IPS-20b (cell line): ENCODE measurements around the gene AFDN.
"Not testable (repeated sequence)": the region's sequence is repeated elsewhere in the genome, so short reads cannot be mapped to it uniquely, and the experiment has no call there.

Experiments used
- H3K27ac ChIP-seq: one replicate; pipeline ENCODE4 v1.5.1; 2013; ENCODE audit warnings: low read length
- H3K27me3 ChIP-seq: 2 replicates; pipeline ENCODE4 v1.6.1; 2013; ENCODE audit warnings: mild to moderate bottlenecking, low read length, inconsistent platforms; ENCODE audit not compliant: insufficient read depth
- H3K36me3 ChIP-seq: 2 replicates; pipeline ENCODE4 v1.6.1; 2013; ENCODE audit warnings: low read depth, mild to moderate bottlenecking, inconsistent platforms, low read length, moderate library complexity; ENCODE audit not compliant: insufficient read depth
- H3K4me1 ChIP-seq: 2 replicates; pipeline ENCODE4 v1.6.1; 2013; ENCODE audit warnings: mild to moderate bottlenecking, control low read depth, inconsistent platforms, low read length, moderate library complexity; ENCODE audit not compliant: insufficient read depth
- H3K4me3 ChIP-seq: 2 replicates; pipeline ENCODE4 v1.5.1; 2013; ENCODE audit warnings: mild to moderate bottlenecking, low read length, inconsistent platforms
- H3K9ac ChIP-seq: 2 replicates; pipeline ENCODE4 v1.6.1; 2013; ENCODE audit warnings: low read depth, mild to moderate bottlenecking, inconsistent platforms, low read length, moderate library complexity
- H3K9me3 ChIP-seq: 2 replicates; pipeline ENCODE4 v1.6.1; 2013; ENCODE audit warnings: mild to moderate bottlenecking, low read depth, low read length, inconsistent platforms; ENCODE audit not compliant: insufficient read depth

AFDN gene

GRCh38 chr6:168001514-168001913 is 174.8 kb downstream of the AFDN start:
- not testable (repeated sequence) for H3K4me3 ChIP-seq

GRCh38 chr6:168002804-168003203 is 176.1 kb downstream of the AFDN start:
- Histone ChIP-seq H3K9me3 (no peaks in the 10 kb centered on the region), H3K9ac (no peak overlapping the region), H3K27me3 (no peaks in the 10 kb centered on the region), H3K36me3 (no peaks in the 10 kb centered on the region), H3K27ac (no peak overlapping the region), H3K4me1 (no peaks in the 10 kb centered on the region), H3K4me3 (no peak overlapping the region)

More at GRCh38 chr6:168001514-168001913, 174.8 kb downstream of the AFDN start:
- H3K9me3 ChIP-seq, H3K4me1 ChIP-seq, H3K27me3 ChIP-seq, H3K36me3 ChIP-seq, H3K9ac ChIP-seq, H3K27ac ChIP-seq: not testable (repeated sequence)

- Histone ChIP-seq H3K27ac (no peak overlapping the region), H3K36me3 (no peaks in the 10 kb centered on the region), H3K4me3 (no peak overlapping the region), H3K27me3 (no peaks in the 10 kb centered on the region), H3K4me1 (no peaks in the 10 kb centered on the region), H3K9ac (no peak overlapping the region), H3K9me3 (no peaks in the 10 kb centered on the region)
Observed at GRCh38 chr6:168004023-168004422, 177.3 kb downstream of the AFDN start.

GRCh38 chr6:168004945-168005344 is 178.2 kb downstream of the AFDN start:
- Histone ChIP-seq H3K9me3 (no peaks in the 10 kb centered on the region), H3K9ac (no peak overlapping the region), H3K27me3 (no peaks in the 10 kb centered on the region), H3K4me1 (no peaks in the 10 kb centered on the region), H3K27ac (no peak overlapping the region), H3K4me3 (no peak overlapping the region), H3K36me3 (no peaks in the 10 kb centered on the region)

GRCh38 chr6:168005796-168006195 is 179.1 kb downstream of the AFDN start:
- H3K9me3 ChIP-seq, result peaks cover 5% of the 10 kb centered on the region
- H3K27ac ChIP-seq, result no peak overlapping the region
- H3K4me1 ChIP-seq, result no peaks in the 10 kb centered on the region
- no peak overlapping the region for H3K4me3 ChIP-seq
- no peak overlapping the region for H3K9ac ChIP-seq
- H3K27me3 ChIP-seq, result no peaks in the 10 kb centered on the region
- H3K36me3 ChIP-seq, result no peaks in the 10 kb centered on the region

- H3K9me3 ChIP-seq, result peaks cover 14% of the 10 kb centered on the region
- no peak overlapping the region for H3K4me3 ChIP-seq
- no peaks in the 10 kb centered on the region for H3K36me3 ChIP-seq
- no peak overlapping the region for H3K9ac ChIP-seq
- H3K4me1 ChIP-seq, result no peaks in the 10 kb centered on the region
- no peaks in the 10 kb centered on the region for H3K27me3 ChIP-seq
- no peak overlapping the region for H3K27ac ChIP-seq
Observed at GRCh38 chr6:168007592-168008338, 181.1 kb downstream of the AFDN start.

- no peaks in the 10 kb centered on the region for H3K4me1 ChIP-seq
- peaks cover 14% of the 10 kb centered on the region for H3K9me3 ChIP-seq
- H3K27ac ChIP-seq, result no peak overlapping the region
- no peaks in the 10 kb centered on the region for H3K36me3 ChIP-seq
- H3K4me3 ChIP-seq, result no peak overlapping the region
- H3K27me3 ChIP-seq, result no peaks in the 10 kb centered on the region
- no peak overlapping the region for H3K9ac ChIP-seq
Observed at GRCh38 chr6:168009331-168009730, 182.6 kb downstream of the AFDN start.

GRCh38 chr6:168011291-168011690 is 184.6 kb downstream of the AFDN start:
- no peak overlapping the region for H3K4me3 ChIP-seq
- no peak overlapping the region for H3K9ac ChIP-seq
- no peaks in the 10 kb centered on the region for H3K27me3 ChIP-seq
- H3K4me1 ChIP-seq, result no peaks in the 10 kb centered on the region
- H3K27ac ChIP-seq, result no peak overlapping the region
- H3K36me3 ChIP-seq, result no peaks in the 10 kb centered on the region
- peaks cover 14% of the 10 kb centered on the region for H3K9me3 ChIP-seq

- Histone ChIP-seq H3K27ac (no peak overlapping the region), H3K9ac (no peak overlapping the region), H3K27me3 (no peaks in the 10 kb centered on the region), H3K4me3 (no peak overlapping the region), H3K36me3 (no peaks in the 10 kb centered on the region), H3K4me1 (peaks cover 3% of the 10 kb centered on the region; the same call in 1 of the 2 replicates), H3K9me3 (peaks cover 14% of the 10 kb centered on the region)
Observed at GRCh38 chr6:168012431-168013249, 185.9 kb downstream of the AFDN start.

GRCh38 chr6:168013250-168013915 is 186.7 kb downstream of the AFDN start:
- no peak overlapping the region for H3K4me3 ChIP-seq
- no peak overlapping the region for H3K27ac ChIP-seq
- H3K9ac ChIP-seq, result no peak overlapping the region
- peaks cover 3% of the 10 kb centered on the region; the same call in 1 of the 2 replicates for H3K4me1 ChIP-seq
- no peaks in the 10 kb centered on the region for H3K36me3 ChIP-seq
- H3K9me3 ChIP-seq, result peaks cover 14% of the 10 kb centered on the region
- H3K27me3 ChIP-seq, result no peaks in the 10 kb centered on the region

GRCh38 chr6:168014428-168014827 is 187.7 kb downstream of the AFDN start:
- no peak overlapping the region for H3K27ac ChIP-seq
- H3K4me3 ChIP-seq, result no peak overlapping the region
- H3K9me3 ChIP-seq, result peaks cover 14% of the 10 kb centered on the region
- no peaks in the 10 kb centered on the region for H3K27me3 ChIP-seq
- H3K9ac ChIP-seq, result no peak overlapping the region
- H3K36me3 ChIP-seq, result no peaks in the 10 kb centered on the region
- H3K4me1 ChIP-seq, result peaks cover 3% of the 10 kb centered on the region; the same call in 1 of the 2 replicates
